Activated naive CD4-positive, alpha-beta T cell (primary cell): ENCODE results near the gene CYFIP2.

Experiments used
- DNase-seq, 4 experiments: peaks; one replicate each; lab custom pipeline; 2025; lab: John Stamatoyannopoulos, UW

Gene CYFIP2

GRCh38 chr5:157288405-157289163 is 22.7 kb downstream of the CYFIP2 start:
- DNase-seq: no peak

GRCh38 chr5:157289164-157289819 is 23.4 kb downstream of the CYFIP2 start:
- no peak for DNase-seq

GRCh38 chr5:157290156-157290980 is 24.4 kb downstream of the CYFIP2 start:
- DNase-seq: no peak

GRCh38 chr5:157290981-157291711 is 25.2 kb downstream of the CYFIP2 start:
- no peak for DNase-seq

GRCh38 chr5:157292599-157292998 is 26.7 kb downstream of the CYFIP2 start:
- no peak for DNase-seq

- no peak for DNase-seq
Observed at GRCh38 chr5:157294407-157295091, 28.6 kb downstream of the CYFIP2 start.

- no peak for DNase-seq
Observed at GRCh38 chr5:157295247-157295646, 29.3 kb downstream of the CYFIP2 start.

GRCh38 chr5:157300564-157300963 is 34.6 kb downstream of the CYFIP2 start:
- DNase-seq: no peak

- DNase-seq: no peak
Observed at GRCh38 chr5:157301066-157301465, 35.1 kb downstream of the CYFIP2 start.

- no peak for DNase-seq
Observed at GRCh38 chr5:157303023-157303422, 37.1 kb downstream of the CYFIP2 start.

GRCh38 chr5:157303667-157304327 is 37.9 kb downstream of the CYFIP2 start:
- peak in 2 of 4 experiments; percentile 44 to 47 for DNase-seq

GRCh38 chr5:157306081-157306480 is 40.2 kb downstream of the CYFIP2 start:
- DNase-seq: no peak

GRCh38 chr5:157306692-157307471 is 41.0 kb downstream of the CYFIP2 start:
- DNase-seq: peak in 1 of 4 experiments; percentile 10

GRCh38 chr5:157308836-157309465 is 43.0 kb downstream of the CYFIP2 start:
- no peak for DNase-seq

- DNase-seq: no peak
Observed at GRCh38 chr5:157309796-157310195, 43.9 kb downstream of the CYFIP2 start.

- no peak for DNase-seq
Observed at GRCh38 chr5:157311595-157311994, 45.7 kb downstream of the CYFIP2 start.

GRCh38 chr5:157312492-157312891 is 46.6 kb downstream of the CYFIP2 start:
- DNase-seq: peak in 3 of 4 experiments; percentile 4 to 38 (median 27)

GRCh38 chr5:157322581-157322980 is 56.7 kb downstream of the CYFIP2 start:
- no peak for DNase-seq

GRCh38 chr5:157323107-157323706 is 57.3 kb downstream of the CYFIP2 start:
- no peak for DNase-seq
